Measurements from ENCODE around the gene GRWD1.

Gene GRWD1

GRCh38 chr19:48405850-48406249, 39.9 kb upstream of the GRWD1 start:
- Histone ChIP-seq H3K4me2 (ENCODE audit: low read length) (no peak overlapping the region), H2BK15ac (replicated peaks; ENCODE audit: low read depth) (no peak overlapping the region), H3K4me3 (ENCODE audit: low read length) (no peak overlapping the region), H3K56ac (ENCODE audit: low read length) (no peak overlapping the region), H2BK5ac (ENCODE audit: low read length) (no peak overlapping the region), H4K5ac (ENCODE audit: low read length) (no peak overlapping the region), H2AK5ac (ENCODE audit: low read length) (no peak overlapping the region), H3K4ac (ENCODE audit: low read depth, low read length) (no peak overlapping the region), H3K18ac (ENCODE audit: low read length) (no peak overlapping the region), H3K4me1 (ENCODE audit: control insufficient read depth, low read depth, low read length) (no peaks in the 10 kb centered on the region), H3K9ac (ENCODE audit: low read length) (no peak overlapping the region), H3K27me3 (ENCODE audit: insufficient read depth, low read length, poor library complexity) (no peaks in the 10 kb centered on the region), H4K8ac (ENCODE audit: low read depth, low read length) (no peak overlapping the region), H3K79me2 (ENCODE audit: control insufficient read depth, insufficient read depth, low read length) (no peaks in the 10 kb centered on the region), H2BK120ac (ENCODE audit: low read depth, low read length) (no peak overlapping the region), H3K79me1 (ENCODE audit: low read length) (no peaks in the 10 kb centered on the region), H3K36me3 (ENCODE audit: control insufficient read depth, insufficient read depth, low read length) (no peaks in the 10 kb centered on the region), H3K23ac (ENCODE audit: low read length) (no peak overlapping the region), H3K27ac (ENCODE audit: low read depth, low read length) (no peak overlapping the region)
- no peak for DNase-seq
- no CpG with 5 or more reads among the region's 13 CpGs for WGBS (ENCODE audit: extremely low coverage, insufficient coverage, low lambda C conversion rate)

GRCh38 chr19:48413879-48414587, 31.8 kb upstream of the GRWD1 start:
- Histone ChIP-seq H4K5ac (ENCODE audit: low read length) (no peak overlapping the region), H3K18ac (ENCODE audit: low read length) (no peak overlapping the region), H3K4me1 (ENCODE audit: control insufficient read depth, low read depth, low read length) (no peaks in the 10 kb centered on the region), H4K8ac (ENCODE audit: low read depth, low read length) (no peak overlapping the region), H3K79me2 (ENCODE audit: control insufficient read depth, insufficient read depth, low read length) (no peaks in the 10 kb centered on the region), H3K4me2 (ENCODE audit: low read length) (peak overlapping the region; percentile 6), H3K23ac (ENCODE audit: low read length) (no peak overlapping the region), H3K36me3 (ENCODE audit: control insufficient read depth, insufficient read depth, low read length) (no peaks in the 10 kb centered on the region), H2AK5ac (ENCODE audit: low read length) (no peak overlapping the region), H3K27me3 (ENCODE audit: insufficient read depth, low read length, poor library complexity) (no peaks in the 10 kb centered on the region), H2BK15ac (replicated peaks; ENCODE audit: low read depth) (no peak overlapping the region), H3K9ac (ENCODE audit: low read length) (peak overlapping the region; percentile 11), H3K4me3 (ENCODE audit: low read length) (no peak overlapping the region), H2BK5ac (ENCODE audit: low read length) (no peak overlapping the region), H3K4ac (ENCODE audit: low read depth, low read length) (no peak overlapping the region), H3K79me1 (ENCODE audit: low read length) (no peaks in the 10 kb centered on the region), H3K56ac (ENCODE audit: low read length) (peak overlapping the region; percentile 59), H2BK120ac (ENCODE audit: low read depth, low read length) (no peak overlapping the region), H3K27ac (ENCODE audit: low read depth, low read length) (no peak overlapping the region)
- WGBS (ENCODE audit: extremely low coverage, insufficient coverage, low lambda C conversion rate): no CpG with 5 or more reads among the region's 24 CpGs
- DNase-seq: peak; percentile 61

GRCh38 chr19:48415395-48415794, 30.4 kb upstream of the GRWD1 start:
- Histone ChIP-seq H3K79me2 (ENCODE audit: control insufficient read depth, insufficient read depth, low read length) (no peaks in the 10 kb centered on the region), H2BK15ac (replicated peaks; ENCODE audit: low read depth) (no peak overlapping the region), H4K8ac (ENCODE audit: low read depth, low read length) (no peak overlapping the region), H2BK5ac (ENCODE audit: low read length) (no peak overlapping the region), H3K36me3 (ENCODE audit: control insufficient read depth, insufficient read depth, low read length) (no peaks in the 10 kb centered on the region), H3K23ac (ENCODE audit: low read length) (no peak overlapping the region), H3K4me3 (ENCODE audit: low read length) (no peak overlapping the region), H2BK120ac (ENCODE audit: low read depth, low read length) (no peak overlapping the region), H3K79me1 (ENCODE audit: low read length) (no peaks in the 10 kb centered on the region), H3K18ac (ENCODE audit: low read length) (no peak overlapping the region), H3K27ac (ENCODE audit: low read depth, low read length) (no peak overlapping the region), H3K9ac (ENCODE audit: low read length) (no peak overlapping the region), H3K4ac (ENCODE audit: low read depth, low read length) (no peak overlapping the region), H4K5ac (ENCODE audit: low read length) (no peak overlapping the region), H3K4me1 (ENCODE audit: control insufficient read depth, low read depth, low read length) (no peaks in the 10 kb centered on the region), H3K27me3 (ENCODE audit: insufficient read depth, low read length, poor library complexity) (no peaks in the 10 kb centered on the region), H3K56ac (ENCODE audit: low read length) (no peak overlapping the region), H3K4me2 (ENCODE audit: low read length) (no peak overlapping the region), H2AK5ac (ENCODE audit: low read length) (no peak overlapping the region)
- DNase-seq: peak; percentile 93
- no CpG with 5 or more reads among the region's 14 CpGs for WGBS (ENCODE audit: extremely low coverage, insufficient coverage, low lambda C conversion rate)

- Histone ChIP-seq H3K4ac (ENCODE audit: low read depth, low read length) (no peak overlapping the region), H4K8ac (ENCODE audit: low read depth, low read length) (no peak overlapping the region), H2AK5ac (ENCODE audit: low read length) (no peak overlapping the region), H3K27me3 (ENCODE audit: insufficient read depth, low read length, poor library complexity) (no peaks in the 10 kb centered on the region), H4K5ac (ENCODE audit: low read length) (no peak overlapping the region), H3K36me3 (ENCODE audit: control insufficient read depth, insufficient read depth, low read length) (no peaks in the 10 kb centered on the region), H3K27ac (ENCODE audit: low read depth, low read length) (no peak overlapping the region), H2BK15ac (replicated peaks; ENCODE audit: low read depth) (no peak overlapping the region), H3K4me1 (ENCODE audit: control insufficient read depth, low read depth, low read length) (no peaks in the 10 kb centered on the region), H3K23ac (ENCODE audit: low read length) (no peak overlapping the region), H3K79me2 (ENCODE audit: control insufficient read depth, insufficient read depth, low read length) (no peaks in the 10 kb centered on the region), H3K18ac (ENCODE audit: low read length) (no peak overlapping the region), H3K9ac (ENCODE audit: low read length) (no peak overlapping the region), H3K56ac (ENCODE audit: low read length) (no peak overlapping the region), H2BK5ac (ENCODE audit: low read length) (no peak overlapping the region), H3K79me1 (ENCODE audit: low read length) (no peaks in the 10 kb centered on the region), H3K4me3 (ENCODE audit: low read length) (no peak overlapping the region), H2BK120ac (ENCODE audit: low read depth, low read length) (no peak overlapping the region), H3K4me2 (ENCODE audit: low read length) (no peak overlapping the region)
- no CpG with 5 or more reads among the region's 30 CpGs for WGBS (ENCODE audit: extremely low coverage, insufficient coverage, low lambda C conversion rate)
- DNase-seq: no peak
Measured at GRCh38 chr19:48415806-48416221, 30.0 kb upstream of the GRWD1 start.

GRCh38 chr19:48417421-48417820, 28.4 kb upstream of the GRWD1 start:
- Histone ChIP-seq H3K4me2 (ENCODE audit: low read length) (no peak overlapping the region), H3K79me1 (ENCODE audit: low read length) (no peaks in the 10 kb centered on the region), H3K27ac (ENCODE audit: low read depth, low read length) (no peak overlapping the region), H3K36me3 (ENCODE audit: control insufficient read depth, insufficient read depth, low read length) (no peaks in the 10 kb centered on the region), H3K18ac (ENCODE audit: low read length) (no peak overlapping the region), H4K5ac (ENCODE audit: low read length) (no peak overlapping the region), H3K79me2 (ENCODE audit: control insufficient read depth, insufficient read depth, low read length) (no peaks in the 10 kb centered on the region), H3K56ac (ENCODE audit: low read length) (no peak overlapping the region), H3K9ac (ENCODE audit: low read length) (no peak overlapping the region), H3K27me3 (ENCODE audit: insufficient read depth, low read length, poor library complexity) (no peaks in the 10 kb centered on the region), H2BK5ac (ENCODE audit: low read length) (no peak overlapping the region), H2AK5ac (ENCODE audit: low read length) (no peak overlapping the region), H4K8ac (ENCODE audit: low read depth, low read length) (no peak overlapping the region), H2BK120ac (ENCODE audit: low read depth, low read length) (no peak overlapping the region), H3K23ac (ENCODE audit: low read length) (no peak overlapping the region), H2BK15ac (replicated peaks; ENCODE audit: low read depth) (no peak overlapping the region), H3K4ac (ENCODE audit: low read depth, low read length) (no peak overlapping the region), H3K4me3 (ENCODE audit: low read length) (no peak overlapping the region), H3K4me1 (ENCODE audit: control insufficient read depth, low read depth, low read length) (no peaks in the 10 kb centered on the region)
- WGBS (ENCODE audit: extremely low coverage, insufficient coverage, low lambda C conversion rate): no CpG with 5 or more reads among the region's 7 CpGs
- DNase-seq: no peak

All from mesendoderm (in vitro differentiated cells).